CD4-positive, alpha-beta T cell (primary cell): ENCODE measurements around the gene SEMA5A. TPM values are rescaled to one million over a fixed set of nuclear protein-coding genes. Genes with fewer than 3 reads are reported as not detected.

Experiments
- ATAC-seq: fragments of 200-7000 bp; cut with Tn5 transposase; one replicate; pipeline ENCODE4 v1.10.0; 2022; ENCODE audit warnings: mild to moderate bottlenecking; ENCODE audit not compliant: poor library complexity
- CTCF ChIA-PET: fragments of 350-600 bp; sonication (Branson Sonifier 250); formaldehyde crosslinking; loops from one replicate; lab custom pipeline; 2021; ENCODE audit warnings: antibody characterized with exemption, inconsistent platforms; lab: Charles Lee
- POLR2A ChIA-PET: fragments of 350-600 bp; sonication (Branson Sonifier 250); formaldehyde crosslinking; loops from one replicate; lab custom pipeline; 2021; ENCODE audit warnings: antibody characterized with exemption, inconsistent platforms; lab: Charles Lee
- DNase-seq, 14 experiments: peaks; one replicate each; pipeline ENCODE4 v3.0.0-alpha.2; 2013 to 2020; ENCODE audit warnings: mixed read lengths in 2 of 14
- H3K27ac ChIP-seq, 2 donors: one replicate each; pipeline versions ENCODE4 v1.5.1 to v1.7.0; 2013; ENCODE audit warnings: low read length in 2 of 2, low read depth in 1 of 2, mild to moderate bottlenecking in 1 of 2
- H3K27me3 ChIP-seq, 2 experiments: 1 replicate in 1 of 2; 2 replicates in 1 of 2; pipeline versions ENCODE4 v1.6.1 to v1.7.0; 2013; ENCODE audit warnings: low read length in 2 of 2, control low read depth in 1 of 2, mild to moderate bottlenecking in 1 of 2, moderate library complexity in 1 of 2; ENCODE audit not compliant: insufficient read depth in 2 of 2, control insufficient read depth in 1 of 2
- H3K36me3 ChIP-seq: one replicate; pipeline ENCODE4 v1.6.1; 2013; ENCODE audit warnings: low read length, control low read depth; ENCODE audit not compliant: insufficient read depth
- H3K4me1 ChIP-seq: one replicate; pipeline ENCODE4 v1.6.1; 2013; ENCODE audit warnings: low read length, control low read depth; ENCODE audit not compliant: insufficient read depth
- H3K4me3 ChIP-seq: one replicate; pipeline ENCODE4 v1.5.1; 2013; ENCODE audit warnings: mild to moderate bottlenecking, low read length, moderate library complexity
- H3K9me3 ChIP-seq, 2 experiments: 1 replicate in 1 of 2; 2 replicates in 1 of 2; pipeline versions ENCODE4 v1.6.1 to v1.7.0; 2013; ENCODE audit warnings: low read length in 2 of 2, mild to moderate bottlenecking in 2 of 2, control low read depth in 1 of 2, moderate library complexity in 1 of 2; ENCODE audit not compliant: control insufficient read depth in 1 of 2, insufficient read depth in 1 of 2
- H3K27ac Mint-ChIP-seq: one replicate; pipeline ENCODE4 v1.8.0; 2020; ENCODE audit warnings: mixed read lengths
- H3K27me3 Mint-ChIP-seq: one replicate; pipeline ENCODE4 v1.8.0; 2021; ENCODE audit warnings: mixed read lengths
- H3K36me3 Mint-ChIP-seq: one replicate; pipeline ENCODE4 v1.8.0; 2021; ENCODE audit warnings: low read depth, mixed read lengths
- H3K4me1 Mint-ChIP-seq: one replicate; pipeline ENCODE4 v1.8.0; 2021; ENCODE audit warnings: low read depth, mixed read lengths
- H3K4me3 Mint-ChIP-seq: one replicate; pipeline ENCODE4 v1.8.0; 2020; ENCODE audit warnings: mild to moderate bottlenecking, mixed read lengths
- H3K9me3 Mint-ChIP-seq: one replicate; pipeline ENCODE4 v1.8.0; 2020; ENCODE audit warnings: mixed read lengths
- CTCF ChIP-seq: fragments of 200-600 bp; IDR thresholded peaks from one replicate; pipeline ENCODE4 v1.8.0; 2022; ENCODE audit warnings: antibody characterized with exemption, mild to moderate bottlenecking
- intact Hi-C, 2 experiments: fragments of 100-400 bp; cut with DNase I in 1 of 2; cut with micrococcal nuclease in 1 of 2; formaldehyde crosslinking; loops; one replicate each; pipeline versions ENCODE4 v1.15.1 to v1.9.0; 2023 to 2025; cut with DNase I, micrococcal nuclease
- total RNA-seq, 174 experiments: library from RNA in 2 of 174; stranded (reverse) in 2 of 174; gene quantifications; one replicate each; pipeline ENCODE4 v1.2.3 and lab custom pipeline; 2021 to 2026

The SEMA5A gene
- total RNA-seq, 2 experiments from 2014 or later: 2.0 to 2.9 TPM

- intact Hi-C loops: no loop called here
- no peak overlapping the region for H3K4me3 ChIP-seq
- ChIA-PET CTCF (no interaction called here), POLR2A (no interaction called here)
- Mint-ChIP-seq H3K4me1 (no peaks in the 10 kb centered on the region), H3K27ac (no peak overlapping the region), H3K36me3 (no peaks in the 10 kb centered on the region), H3K9me3 (peaks cover 3% of the 10 kb centered on the region), H3K4me3 (no peak overlapping the region), H3K27me3 (no peaks in the 10 kb centered on the region)
- H3K36me3 ChIP-seq: no peaks in the 10 kb centered on the region
- H3K27ac ChIP-seq: no peak overlapping the region
- no peak for TF ChIP-seq CTCF
- ATAC-seq (no peak), DNase-seq (no peak)
- no peaks in the 10 kb centered on the region for H3K27me3 ChIP-seq
- H3K4me1 ChIP-seq: no peaks in the 10 kb centered on the region
- H3K9me3 ChIP-seq: peaks cover 0 to 3% of the 10 kb centered on the region in 2 experiments
Observed at GRCh38 chr5:9431151-9431495, 114.8 kb downstream of the SEMA5A start.

- peaks cover 0 to 3% of the 10 kb centered on the region in 2 experiments for H3K9me3 ChIP-seq
- ChIA-PET CTCF (no interaction called here), POLR2A (no interaction called here)
- intact Hi-C loops: no loop called here
- H3K36me3 ChIP-seq: no peaks in the 10 kb centered on the region
- Mint-ChIP-seq H3K9me3 (peaks cover 3% of the 10 kb centered on the region), H3K4me3 (no peak overlapping the region), H3K36me3 (no peaks in the 10 kb centered on the region), H3K27ac (no peak overlapping the region), H3K4me1 (no peaks in the 10 kb centered on the region), H3K27me3 (no peaks in the 10 kb centered on the region)
- ATAC-seq: no peak
- TF ChIP-seq CTCF: no peak
- H3K27ac ChIP-seq: no peak overlapping the region
- DNase-seq: no peak
- no peak overlapping the region for H3K4me3 ChIP-seq
- no peaks in the 10 kb centered on the region for H3K27me3 ChIP-seq
- no peaks in the 10 kb centered on the region for H3K4me1 ChIP-seq
Observed at GRCh38 chr5:9430306-9430705, 115.6 kb downstream of the SEMA5A start.

- Mint-ChIP-seq H3K9me3 (peaks cover 3% of the 10 kb centered on the region), H3K36me3 (no peaks in the 10 kb centered on the region), H3K27ac (no peak overlapping the region), H3K4me3 (no peak overlapping the region), H3K4me1 (no peaks in the 10 kb centered on the region), H3K27me3 (no peaks in the 10 kb centered on the region)
- intact Hi-C loops: no loop called here
- no peaks in the 10 kb centered on the region for H3K36me3 ChIP-seq
- H3K27ac ChIP-seq: no peak overlapping the region
- H3K9me3 ChIP-seq: peaks cover 0 to 3% of the 10 kb centered on the region in 2 experiments
- TF ChIP-seq CTCF: no peak
- POLR2A ChIA-PET: no interaction called here
- no peak overlapping the region for H3K4me3 ChIP-seq
- no peaks in the 10 kb centered on the region for H3K4me1 ChIP-seq
- CTCF ChIA-PET: no interaction called here
- ATAC-seq (no peak), DNase-seq (no peak)
- H3K27me3 ChIP-seq: no peaks in the 10 kb centered on the region
Observed at GRCh38 chr5:9429691-9430215, 116.1 kb downstream of the SEMA5A start.
